Activated CD8-positive, alpha-beta memory T cell treated with anti-CD3 and anti-CD28 coated beads, Interleukin-2, amount 10 ng/mL, durations not matched to agents 7 days and 5 days (primary cell): ENCODE measurements around the gene CACNB1. TPM values are rescaled to one million over a fixed set of nuclear protein-coding genes. Genes with fewer than 3 reads are reported as not detected.
"Not testable (repeated sequence)": the region's sequence is repeated elsewhere in the genome, so short reads cannot be mapped to it uniquely, and the experiment has no call there.

Source experiments
- ATAC-seq: fragments of 150-1000 bp; cut with Tn5 transposase; one replicate; pipeline ENCODE4 v1.10.0; 2021; ENCODE audit warnings: moderate library complexity
- CTCF ChIA-PET: fragments of 350-600 bp; sonication (Branson Sonifier 250); formaldehyde crosslinking; loops from one replicate; lab custom pipeline; 2021; ENCODE audit warnings: antibody characterized with exemption; lab: Charles Lee
- DNase-seq: peaks from one replicate; pipeline ENCODE4 v3.0.0-alpha.2; 2020
- H3K27ac Mint-ChIP-seq: one replicate; pipeline ENCODE4 v1.8.0; 2021; ENCODE audit warnings: mild to moderate bottlenecking, mixed read lengths
- H3K27me3 Mint-ChIP-seq: one replicate; pipeline ENCODE4 v1.8.0; 2021; ENCODE audit warnings: mixed read lengths
- H3K36me3 Mint-ChIP-seq: one replicate; pipeline ENCODE4 v1.8.0; 2021; ENCODE audit warnings: mild to moderate bottlenecking, mixed read lengths
- H3K4me1 Mint-ChIP-seq: one replicate; pipeline ENCODE4 v1.8.0; 2021; ENCODE audit warnings: mixed read lengths
- H3K4me3 Mint-ChIP-seq: one replicate; pipeline ENCODE4 v1.8.0; 2021; ENCODE audit warnings: mild to moderate bottlenecking, moderate library complexity, mixed read lengths
- H3K9me3 Mint-ChIP-seq: one replicate; pipeline ENCODE4 v1.8.0; 2022; ENCODE audit warnings: low read depth, mixed read lengths
- total RNA-seq, 2 experiments: library from RNA; stranded (reverse); gene quantifications; one replicate each; pipeline ENCODE4 v1.2.3, GENCODE V29; 2021

CACNB1 gene
- total RNA-seq, 2 experiments from 2014 or later: 21.0 to 32.9 TPM

DNA sequence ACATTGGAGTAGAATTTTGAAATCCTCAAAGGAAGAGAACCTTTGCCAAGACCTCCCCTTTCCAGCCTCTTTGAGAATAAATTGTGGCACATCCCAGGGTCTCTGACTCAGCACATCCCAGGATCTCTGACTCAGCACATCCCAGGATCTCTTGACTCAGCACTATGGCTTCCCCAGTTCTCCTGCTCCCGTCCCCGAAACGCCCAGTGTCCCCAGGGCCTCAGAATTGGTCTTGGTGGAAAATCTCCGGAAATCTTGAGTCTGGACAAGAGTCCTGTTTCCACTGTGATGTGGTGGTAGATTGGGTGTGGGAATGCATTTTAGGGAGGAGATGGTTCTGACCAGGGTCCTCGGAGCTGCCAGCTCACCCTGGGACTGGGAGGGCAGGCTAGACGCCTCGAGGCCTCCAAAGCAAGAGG lies 65.3 kb downstream of the CACNB1 start:
- Mint-ChIP-seq H3K9me3 (no peaks in the 10 kb centered on the region), H3K27ac (no peak overlapping the region), H3K4me3 (no peak overlapping the region), H3K27me3 (no peaks in the 10 kb centered on the region), H3K36me3 (no peaks in the 10 kb centered on the region), H3K4me1 (no peaks in the 10 kb centered on the region)
- ATAC-seq (no peak), DNase-seq (no peak)
- CTCF ChIA-PET: no interaction called here

DNA sequence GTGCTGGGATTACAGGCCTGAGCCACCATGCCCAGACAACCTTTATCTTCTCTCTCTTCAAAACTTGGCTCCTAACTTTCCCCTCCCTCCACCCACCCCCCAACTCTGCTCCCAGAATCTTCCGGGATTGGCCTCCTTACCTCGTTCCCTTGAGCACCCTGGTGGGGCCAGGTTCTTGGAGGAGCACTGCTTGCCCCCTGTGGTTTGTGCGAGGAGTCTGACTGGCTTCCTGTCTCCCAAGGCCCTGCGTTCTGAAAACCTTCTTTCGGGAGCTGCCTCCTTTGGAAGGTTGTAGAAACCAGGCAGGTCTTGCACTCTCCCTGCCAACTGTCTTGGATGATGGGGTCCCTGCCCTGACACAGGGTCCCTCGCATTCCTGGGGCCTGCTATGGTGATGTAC lies 65.9 kb downstream of the CACNB1 start:
- DNase-seq (no peak), ATAC-seq (no peak)
- Mint-ChIP-seq H3K27ac (no peak overlapping the region), H3K36me3 (no peaks in the 10 kb centered on the region), H3K4me1 (no peaks in the 10 kb centered on the region), H3K4me3 (no peak overlapping the region), H3K27me3 (no peaks in the 10 kb centered on the region), H3K9me3 (no peaks in the 10 kb centered on the region)
- CTCF ChIA-PET: no interaction called here

DNA sequence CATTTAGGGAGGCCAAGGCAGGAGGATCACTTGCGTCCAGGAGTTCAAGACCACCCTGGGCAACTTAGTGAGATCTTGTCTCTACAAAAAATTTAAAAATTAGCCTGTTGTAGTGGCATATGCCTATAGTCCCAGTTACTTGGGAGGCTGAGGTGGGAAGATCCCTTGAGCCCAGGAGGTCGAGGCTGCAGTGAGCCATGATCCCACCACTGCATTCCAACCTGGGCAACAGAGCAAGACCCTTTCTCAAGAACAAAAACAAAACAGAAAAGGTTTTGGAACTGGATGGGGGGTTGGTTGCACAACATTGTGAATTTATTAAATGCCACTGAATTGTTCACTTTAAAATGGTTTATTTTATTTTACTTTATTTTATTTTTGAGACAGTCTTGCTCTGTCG lies 67.3 kb downstream of the CACNB1 start:
- H3K4me3 Mint-ChIP-seq: no peak overlapping the region
- no peak overlapping the region for H3K27ac Mint-ChIP-seq
- H3K4me1 Mint-ChIP-seq: no peaks in the 10 kb centered on the region
- ATAC-seq: no peak
- H3K36me3 Mint-ChIP-seq: no peaks in the 10 kb centered on the region
- CTCF ChIA-PET: no interaction called here
- DNase-seq: no peak
- H3K27me3 Mint-ChIP-seq: no peaks in the 10 kb centered on the region
- H3K9me3 Mint-ChIP-seq: no peaks in the 10 kb centered on the region

DNA sequence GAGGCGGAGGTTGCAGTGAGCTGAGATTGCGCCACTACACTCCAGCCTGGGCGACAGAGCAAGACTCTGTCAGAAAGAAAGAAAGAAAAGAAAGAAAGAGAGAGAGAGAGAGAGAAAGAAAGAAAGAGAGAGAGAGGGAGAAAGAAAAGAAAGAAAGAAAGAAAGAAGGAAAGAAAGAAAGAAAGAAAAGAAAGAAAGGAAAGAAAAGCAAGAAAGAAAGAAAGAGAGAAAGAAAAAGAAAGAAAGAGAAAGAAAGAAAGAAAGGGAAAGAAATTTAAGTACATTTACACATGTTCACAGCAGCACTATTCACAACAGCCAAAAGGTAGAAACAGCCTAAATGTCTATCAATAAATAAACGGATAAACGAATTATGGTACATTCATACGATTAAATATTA lies 67.9 kb downstream of the CACNB1 start:
- H3K36me3 Mint-ChIP-seq, DNase-seq, H3K27me3 Mint-ChIP-seq, H3K4me3 Mint-ChIP-seq, CTCF ChIA-PET, H3K9me3 Mint-ChIP-seq, H3K27ac Mint-ChIP-seq, ATAC-seq, H3K4me1 Mint-ChIP-seq: not testable (repeated sequence)

GRCh38 chr17:39126436-39126835 lies 71.0 kb downstream of the CACNB1 start:
- Mint-ChIP-seq H3K4me1 (no peaks in the 10 kb centered on the region), H3K27me3 (no peaks in the 10 kb centered on the region), H3K27ac (no peak overlapping the region), H3K36me3 (no peaks in the 10 kb centered on the region), H3K4me3 (no peak overlapping the region), H3K9me3 (no peaks in the 10 kb centered on the region)
- ATAC-seq: no peak
- DNase-seq: no peak
- CTCF ChIA-PET: no interaction called here

DNA sequence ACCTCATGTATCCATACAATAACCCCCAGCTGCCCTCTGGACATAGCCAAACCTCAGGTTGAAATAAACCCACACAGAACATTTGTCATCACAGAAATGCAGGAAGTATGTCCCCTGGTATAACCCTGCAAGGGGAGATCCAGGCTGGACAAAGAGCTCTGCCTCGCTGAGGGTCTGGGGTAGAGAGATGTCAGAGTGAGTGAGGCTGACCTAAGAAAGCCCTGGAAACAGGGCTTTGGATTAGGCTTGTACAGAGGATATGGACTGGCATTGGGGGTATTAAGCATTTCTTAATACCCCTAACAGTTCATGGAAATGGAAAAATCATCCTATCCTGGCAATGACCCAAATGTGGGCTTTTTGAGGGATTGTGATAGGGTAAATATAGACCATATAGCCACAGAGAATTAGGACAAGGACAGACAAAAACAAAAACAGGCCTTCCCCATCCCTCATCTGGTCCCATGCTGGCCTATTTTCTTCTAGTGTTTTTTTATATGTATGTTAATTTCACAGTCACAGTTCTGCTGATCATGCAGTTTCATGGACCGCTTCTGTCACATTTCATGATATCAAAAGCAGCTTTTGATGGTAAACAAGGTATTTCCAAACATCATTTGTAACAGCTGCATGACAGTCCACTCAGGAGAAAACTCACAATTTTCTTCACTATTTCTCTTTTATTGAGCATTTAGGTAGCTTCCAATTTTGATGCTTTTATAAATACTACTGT lies 72.2 kb downstream of the CACNB1 start:
- Mint-ChIP-seq H3K4me1 (no peaks in the 10 kb centered on the region), H3K4me3 (no peak overlapping the region), H3K27me3 (no peaks in the 10 kb centered on the region), H3K36me3 (no peaks in the 10 kb centered on the region), H3K9me3 (no peaks in the 10 kb centered on the region), H3K27ac (no peak overlapping the region)
- DNase-seq (no peak), ATAC-seq (no peak)
- CTCF ChIA-PET: interaction anchor here (0.9 to 1.5 kb wide), 2 partner anchors 9 to 28 kb away, joined by 3 read pairs; no protein-coding TSS in a partner anchor

- DNase-seq (no peak), ATAC-seq (no peak)
- Mint-ChIP-seq H3K4me3 (no peak overlapping the region), H3K9me3 (no peaks in the 10 kb centered on the region), H3K27me3 (no peaks in the 10 kb centered on the region), H3K27ac (no peak overlapping the region), H3K4me1 (no peaks in the 10 kb centered on the region), H3K36me3 (no peaks in the 10 kb centered on the region)
- CTCF ChIA-PET: interaction anchor here (1.3 to 2.2 kb wide), 3 partner anchors 28 to 31 kb away, joined by 3 to 9 read pairs (median 6); partner anchors contain the start of gene PLXDC1
These were observed 73.8 kb downstream of the CACNB1 start for GRCh38 chr17:39123627-39124026.

Other genes starting within 250 kb of the CACNB1 start
- under 1 TPM in 1 of 2 experiments, not detected in 1; 0.18 TPM for gene FBXO47, start 230.3 kb downstream of the CACNB1 start, total RNA-seq
- gene PLXDC1, start 46.0 kb downstream of the CACNB1 start, total RNA-seq: 1 to 10 TPM; 1.2 to 9.0 TPM
- gene ARL5C, start 31.5 kb downstream of the CACNB1 start, total RNA-seq: under 1 TPM in 1 of 2 experiments, not detected in 1; 0.35 TPM
- gene RPL19, start 2.6 kb upstream of the CACNB1 start, total RNA-seq: 1,000 to 10,000 TPM; 1,859 to 1,928 TPM
- gene STAC2, start 28.3 kb upstream of the CACNB1 start, total RNA-seq: not detected
- gene FBXL20, start 204.0 kb upstream of the CACNB1 start, total RNA-seq: 10 to 100 TPM; 12.9 to 14.1 TPM